Activated CD4-positive, alpha-beta T cell treated with anti-CD3 and anti-CD28 coated beads, Interleukin-2, amount 50 U/mL, for 4 hours (primary cell): ENCODE measurements around the gene ITPKB.

Experiments
- DNase-seq, 2 experiments: peaks; one replicate each; pipeline ENCODE4 v3.0.0-alpha.2; 2020

Gene ITPKB

GRCh38 chr1:226702957-226703831, 35.9 kb downstream of the ITPKB start:
- peak; percentile 62 to 68 for DNase-seq

GRCh38 chr1:226702318-226702956, 36.6 kb downstream of the ITPKB start:
- DNase-seq: no peak

GRCh38 chr1:226700861-226701260, 38.2 kb downstream of the ITPKB start:
- no peak for DNase-seq

- DNase-seq: no peak
Measured at GRCh38 chr1:226699166-226699565, 39.9 kb downstream of the ITPKB start.

- no peak for DNase-seq
Measured at GRCh38 chr1:226698659-226699058, 40.4 kb downstream of the ITPKB start.

GRCh38 chr1:226697929-226698544, 41.0 kb downstream of the ITPKB start:
- no peak for DNase-seq

- no peak for DNase-seq
Measured at GRCh38 chr1:226697151-226697928, 41.7 kb downstream of the ITPKB start.

GRCh38 chr1:226696547-226696946, 42.5 kb downstream of the ITPKB start:
- no peak for DNase-seq

GRCh38 chr1:226695335-226695900, 43.7 kb downstream of the ITPKB start:
- no peak for DNase-seq

- no peak for DNase-seq
Measured at GRCh38 chr1:226692823-226693222, 46.3 kb downstream of the ITPKB start.

GRCh38 chr1:226692051-226692792, 46.9 kb downstream of the ITPKB start:
- no peak for DNase-seq

GRCh38 chr1:226691247-226691646, 47.8 kb downstream of the ITPKB start:
- DNase-seq: peak; percentile 33 to 39

GRCh38 chr1:226690460-226690982, 48.6 kb downstream of the ITPKB start:
- no peak for DNase-seq

- DNase-seq: no peak
Measured at GRCh38 chr1:226688808-226689207, 50.3 kb downstream of the ITPKB start.

GRCh38 chr1:226688056-226688748, 50.9 kb downstream of the ITPKB start:
- DNase-seq: no peak

GRCh38 chr1:226687426-226687825, 51.7 kb downstream of the ITPKB start:
- DNase-seq: peak in 1 of 2 experiments; percentile 40

GRCh38 chr1:226686440-226687425, 52.3 kb downstream of the ITPKB start:
- no peak for DNase-seq

- no peak for DNase-seq
Measured at GRCh38 chr1:226685196-226685820, 53.8 kb downstream of the ITPKB start.

- no peak for DNase-seq
Measured at GRCh38 chr1:226684026-226684425, 55.1 kb downstream of the ITPKB start.
